ENCODE measurements around the gene GPR89A.
"Not testable (repeated sequence)": the region's sequence is repeated elsewhere in the genome, so short reads cannot be mapped to it uniquely, and the experiment has no call there.

The GPR89A gene

DNA sequence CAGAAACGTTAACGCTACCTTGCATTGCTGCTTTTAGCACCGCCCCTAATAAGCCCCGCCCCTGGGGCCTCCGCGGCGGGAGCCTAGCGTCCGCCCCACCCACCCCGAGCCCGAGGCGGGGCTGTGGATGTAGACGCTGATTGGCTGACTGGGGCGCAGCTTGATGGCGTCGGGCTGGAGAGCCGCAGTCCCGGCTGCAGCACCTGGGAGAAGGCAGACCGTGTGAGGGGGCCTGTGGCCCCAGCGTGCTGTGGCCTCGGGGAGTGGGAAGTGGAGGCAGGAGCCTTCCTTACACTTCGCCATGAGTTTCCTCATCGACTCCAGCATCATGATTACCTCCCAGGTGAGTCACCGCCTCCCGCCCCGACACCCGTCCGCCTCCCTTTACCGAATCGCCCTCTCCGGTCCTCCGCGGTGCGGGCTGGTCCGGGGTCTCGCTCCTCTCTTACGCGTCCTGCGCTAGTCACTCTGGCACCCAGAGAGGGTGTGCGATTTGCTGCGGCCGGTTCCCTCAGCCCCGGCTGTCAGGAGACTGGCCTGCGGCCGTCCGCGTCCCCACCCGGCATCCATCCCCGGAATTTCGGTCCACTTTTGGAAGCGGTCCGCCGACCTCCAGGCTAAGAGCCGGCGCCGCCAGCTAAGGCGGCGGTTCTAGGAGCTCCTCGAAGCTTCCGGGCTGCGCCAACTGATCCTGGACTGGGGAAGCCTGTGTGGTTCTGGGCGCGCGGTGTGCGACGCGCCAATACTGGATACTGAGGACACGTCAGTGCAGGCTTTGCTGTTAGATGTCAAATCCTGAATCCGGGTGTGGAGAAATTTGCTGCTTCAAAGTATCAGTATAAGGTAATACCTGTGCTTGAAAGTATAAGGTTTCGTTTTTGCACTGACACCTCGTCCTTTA lies at the start of gene GPR89A:
Gene GPR89A (plus strand): TSS at position 156 of the 901 bp plus-strand sequence. CDS start 146 bp downstream, at position 302.
- peak; percentile 70 for DNase-seq

- not testable (repeated sequence) for DNase-seq
Observed at GRCh38 chr1:145586820-145587219, 21.0 kb upstream of the GPR89A start.

DNA sequence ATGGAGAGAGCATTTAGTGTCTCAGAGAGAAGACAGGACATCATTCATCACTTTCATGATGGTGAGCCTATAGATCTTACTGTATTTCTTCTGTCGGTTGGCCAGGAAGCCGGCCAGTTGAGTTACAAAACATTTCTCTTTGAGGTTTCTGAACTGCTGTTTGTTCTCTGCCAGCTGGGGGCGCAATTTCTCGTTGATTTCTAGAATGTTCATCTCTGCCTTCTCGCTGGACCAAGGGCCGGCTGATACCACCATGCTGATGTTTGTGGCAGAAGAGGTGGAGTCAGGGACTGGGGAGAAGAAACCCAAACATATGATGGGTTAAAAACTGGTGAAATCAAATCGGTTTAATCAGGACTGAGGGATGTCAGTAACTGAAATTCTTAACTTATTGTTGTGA lies 17.0 kb upstream of the GPR89A start:
- DNase-seq, result not testable (repeated sequence)

GRCh38 chr1:145592347-145592746 lies 15.4 kb upstream of the GPR89A start:
- DNase-seq, result not testable (repeated sequence)

DNA sequence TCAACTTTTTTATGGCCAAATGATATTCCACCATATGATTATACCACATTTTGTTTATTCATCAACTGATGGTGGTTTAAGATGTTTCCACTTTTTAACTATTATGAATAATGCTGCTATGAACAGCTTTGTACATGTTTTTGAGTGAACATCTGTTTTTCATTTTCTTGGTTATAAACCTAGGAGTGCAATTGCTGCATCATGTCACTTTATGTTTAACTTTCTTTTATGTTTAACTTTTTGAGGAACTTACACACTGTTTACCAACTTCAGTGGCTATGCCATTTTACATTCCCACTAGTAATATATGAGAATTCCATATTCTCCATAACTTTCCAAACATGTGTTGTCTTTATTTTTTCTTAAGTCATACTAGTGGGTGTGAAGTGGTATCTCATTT lies 12.4 kb upstream of the GPR89A start:
- not testable (repeated sequence) for DNase-seq

DNA sequence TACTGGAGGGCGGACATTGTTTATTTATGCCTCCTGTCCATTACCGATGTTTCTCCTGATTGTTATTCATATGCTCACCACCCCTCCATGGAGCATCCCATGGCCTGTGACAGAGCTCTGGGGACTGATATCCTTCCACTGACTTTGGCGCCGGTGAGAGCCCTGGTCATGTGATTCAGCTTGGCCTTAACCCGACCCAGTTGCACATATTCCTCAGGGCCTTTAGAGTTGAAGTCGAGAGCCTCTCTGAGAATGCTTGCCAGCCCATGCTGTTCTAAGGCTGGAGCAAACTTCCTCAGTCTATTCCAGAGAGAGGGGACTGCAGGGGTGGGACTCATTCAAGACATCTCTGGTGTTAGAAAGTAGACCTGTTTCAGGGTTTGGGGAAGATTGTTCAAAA lies 11.6 kb upstream of the GPR89A start:
- not testable (repeated sequence) for DNase-seq

- not testable (repeated sequence) for DNase-seq
Observed at GRCh38 chr1:145599426-145599825, 8.4 kb upstream of the GPR89A start.

DNA sequence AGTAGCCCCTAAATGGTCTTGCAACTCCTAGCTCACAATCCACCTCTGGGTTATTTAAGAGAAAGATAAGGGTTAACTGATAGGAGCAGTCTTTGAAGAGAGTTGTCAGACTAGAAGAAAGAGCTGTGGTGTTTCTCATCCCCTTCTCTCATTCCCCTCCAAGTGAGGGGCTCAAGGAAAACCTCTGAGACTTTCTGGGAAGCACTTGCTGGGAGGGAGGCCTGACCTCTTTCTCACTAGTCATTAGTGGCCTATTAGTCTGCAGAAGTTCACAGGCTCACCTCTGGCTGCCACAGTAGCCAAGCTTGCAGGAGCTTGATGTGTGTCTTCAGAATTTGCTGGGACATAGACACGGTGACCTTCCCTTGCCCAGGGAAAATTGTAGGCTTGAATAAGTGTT lies 6.2 kb upstream of the GPR89A start:
- DNase-seq, result no peak

DNA sequence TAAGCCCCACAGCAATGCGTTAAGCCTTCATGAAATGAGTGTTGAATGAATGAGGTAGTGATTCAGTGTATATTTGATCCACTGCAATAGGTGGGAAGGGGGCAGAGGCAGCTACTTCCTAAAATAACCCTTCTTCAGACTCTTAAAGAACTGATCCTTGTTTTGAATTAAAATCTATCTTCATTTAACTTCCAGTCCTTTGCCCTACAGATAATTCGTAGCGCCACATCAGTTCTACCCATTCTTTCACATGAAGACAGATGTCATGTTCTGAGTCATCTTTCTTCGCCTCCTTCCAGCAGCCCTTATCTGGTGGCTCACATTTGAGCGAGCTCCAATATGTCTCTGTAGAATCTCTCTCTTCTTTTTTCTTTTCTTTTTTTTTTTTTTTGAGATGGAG lies 948 bp upstream of the GPR89A start:
- not testable (repeated sequence) for DNase-seq

- not testable (repeated sequence) for DNase-seq
Observed at GRCh38 chr1:145607289-145607688, 499 bp upstream of the GPR89A start.

DNA sequence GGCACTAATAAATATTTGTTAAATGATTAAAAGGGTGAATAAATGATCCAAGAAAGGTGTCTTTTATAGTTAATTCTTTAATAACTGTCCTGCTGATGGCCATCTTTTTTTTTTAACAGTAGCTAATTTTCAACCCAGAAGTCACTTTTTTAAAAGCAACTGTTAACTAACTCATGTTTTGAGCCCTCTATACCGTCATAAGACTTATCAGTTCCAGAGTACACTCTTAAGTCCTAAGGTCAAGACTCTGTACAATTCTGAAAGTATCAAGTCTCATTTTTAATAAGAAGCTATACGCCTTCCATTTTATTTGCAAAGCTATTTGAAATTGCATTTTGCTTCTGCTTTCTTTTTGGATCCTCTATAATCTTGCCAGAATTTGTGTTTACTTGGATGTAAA lies 3.0 kb downstream of the GPR89A start:
- DNase-seq, result not testable (repeated sequence)

GRCh38 chr1:145620073-145620472 lies 12.3 kb downstream of the GPR89A start:
- DNase-seq, result not testable (repeated sequence)

GRCh38 chr1:145622177-145622576 lies 14.4 kb downstream of the GPR89A start:
- not testable (repeated sequence) for DNase-seq

DNA sequence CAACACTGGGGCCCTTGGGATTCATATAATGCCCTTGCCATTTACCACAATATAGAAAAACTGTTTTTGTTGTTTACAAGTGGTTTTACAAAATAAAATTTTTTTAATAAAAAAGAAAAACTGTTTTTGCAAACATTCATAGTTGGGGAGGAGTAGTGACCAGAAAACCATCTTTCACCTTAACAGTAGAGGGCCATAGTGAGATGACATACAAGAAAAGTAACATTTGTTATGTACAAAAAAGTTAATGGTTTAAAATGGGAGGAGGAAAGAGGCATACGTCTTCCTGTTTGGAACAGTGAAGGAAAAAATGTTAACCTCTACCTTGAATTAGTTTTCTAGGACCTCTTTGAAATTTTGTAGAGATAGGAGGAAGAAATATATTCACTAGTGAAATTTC lies 28.4 kb downstream of the GPR89A start:
- not testable (repeated sequence) for DNase-seq

GRCh38 chr1:145641886-145642285 lies 34.1 kb downstream of the GPR89A start:
- DNase-seq, result not testable (repeated sequence)

DNA sequence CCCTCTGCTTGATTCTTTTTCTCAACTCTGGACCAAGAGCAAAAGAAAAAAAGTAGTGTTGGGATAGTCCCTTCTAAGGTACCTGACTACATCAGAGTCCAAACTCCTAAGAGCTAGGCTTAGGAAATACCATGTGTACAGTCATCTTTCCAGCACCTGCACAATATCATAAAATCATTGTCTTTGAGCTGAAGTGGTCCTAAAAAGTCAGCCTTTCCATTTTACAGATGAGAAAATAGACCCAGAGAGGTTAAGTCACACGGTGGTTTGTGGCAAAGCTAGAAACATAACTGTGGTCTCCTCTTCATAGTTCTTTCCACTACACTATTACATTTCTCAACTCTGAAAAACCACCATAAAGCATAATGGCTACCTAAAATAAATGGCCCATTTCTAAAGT lies 36.2 kb downstream of the GPR89A start:
- not testable (repeated sequence) for DNase-seq

DNA sequence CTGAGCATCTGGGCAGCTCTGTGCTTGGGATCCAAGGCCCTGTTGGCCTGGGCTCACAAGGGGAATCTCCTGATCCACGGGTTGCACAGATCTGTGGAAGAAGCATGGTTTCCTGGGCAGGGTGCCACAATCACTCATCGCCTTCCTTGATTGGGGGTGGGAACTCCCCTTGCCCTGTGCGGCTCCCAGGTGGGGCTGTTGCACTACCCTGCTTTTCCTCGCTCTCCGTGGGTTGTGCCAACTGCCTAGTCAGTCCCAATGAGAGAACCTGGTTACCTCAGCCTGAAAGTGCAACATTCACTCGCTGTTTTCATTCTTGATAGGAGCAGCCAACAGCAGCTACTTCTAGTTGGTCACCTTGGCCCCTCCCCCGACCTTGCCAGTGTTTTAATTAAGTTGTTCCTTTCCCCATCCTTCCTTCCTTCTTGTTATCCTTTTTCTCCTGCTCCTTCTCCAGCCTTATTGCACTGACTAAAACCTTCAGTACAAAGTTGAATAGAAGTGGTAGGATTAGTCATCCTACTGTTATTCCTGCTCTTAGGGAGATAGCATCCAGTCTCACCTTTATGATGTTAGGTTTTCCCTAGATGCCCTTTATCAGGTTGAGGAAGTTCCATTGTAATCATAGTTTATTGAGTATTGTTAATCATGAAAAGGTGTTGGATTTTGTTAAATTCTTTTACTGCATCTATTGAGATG lies 48.6 kb downstream of the GPR89A start:
- not testable (repeated sequence) for DNase-seq

GRCh38 chr1:145662502-145662901 lies 54.7 kb downstream of the GPR89A start:
- DNase-seq, result not testable (repeated sequence)

GRCh38 chr1:145665015-145665414 lies 57.2 kb downstream of the GPR89A start:
- DNase-seq, result not testable (repeated sequence)

- DNase-seq, result not testable (repeated sequence)
Observed at GRCh38 chr1:145670995-145671745, 63.4 kb downstream of the GPR89A start.

GRCh38 chr1:145673217-145673616 lies 65.4 kb downstream of the GPR89A start:
- not testable (repeated sequence) for DNase-seq

DNA sequence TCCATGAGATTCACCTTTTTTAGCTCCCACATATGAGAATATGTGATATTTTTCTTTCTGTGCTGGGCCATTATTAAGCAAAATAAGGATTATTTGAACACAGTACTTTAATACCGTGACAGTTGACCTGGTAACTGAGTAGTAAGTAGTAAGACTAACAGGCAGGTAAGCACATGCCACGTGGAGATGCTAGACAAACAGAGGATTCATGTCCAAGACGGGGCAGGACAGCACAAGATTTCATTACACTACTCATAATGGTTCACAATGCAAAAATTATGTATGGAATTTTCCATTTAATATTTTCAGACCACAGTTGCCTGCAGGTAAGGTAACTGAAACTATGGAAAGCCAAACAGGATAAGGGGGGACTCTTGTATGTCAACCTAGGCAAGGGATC lies 77.1 kb downstream of the GPR89A start:
- DNase-seq, result not testable (repeated sequence)

GRCh38 chr1:145686078-145686477 lies 78.3 kb downstream of the GPR89A start:
- DNase-seq, result not testable (repeated sequence)
